Caki2 (cell line): ENCODE results near the gene SIAH1. TPM values are rescaled to one million over a fixed set of nuclear protein-coding genes. Genes with fewer than 3 reads are reported as not detected.
"Not testable (repeated sequence)": the region's sequence is repeated elsewhere in the genome, so short reads cannot be mapped to it uniquely, and the experiment has no call there.

Experiments used
- DNase-seq: peaks from one replicate; pipeline ENCODE4 v3.0.0-alpha.2; 2015; ENCODE audit warnings: low read depth
- in situ Hi-C: cut with HindIII; loops from 2 replicates; pipeline ENCODE4 v1.10.0; 2016; ENCODE audit warnings: low sequenced_read_pairs, low pct_unique_long_range_greater_than_20kb, mixed read lengths
- total RNA-seq: library from RNA; depleted of rRNA; stranded (reverse); fragments of >200 nt; shearing (Covaris generic); gene quantifications from 2 replicates; pipeline ENCODE4 v1.2.3, GENCODE V29; 2014; ENCODE audit warnings: low replicate concordance

SIAH1 gene
- total RNA-seq, 1 experiment from 2014 or later, result 4.6 TPM

- in situ Hi-C loops, DNase-seq: not testable (repeated sequence)
Measured at GRCh38 chr16:48402547-48402946, 17.3 kb upstream of the SIAH1 start.

- in situ Hi-C loops, result no loop called here
- DNase-seq, result no peak
Measured at GRCh38 chr16:48395375-48395774, 10.2 kb upstream of the SIAH1 start.

- in situ Hi-C loops, result no loop called here
- no peak for DNase-seq
Measured at GRCh38 chr16:48394355-48394703, 9.1 kb upstream of the SIAH1 start.

GRCh38 chr16:48393485-48394354, 8.5 kb upstream of the SIAH1 start:
- in situ Hi-C loops, result no loop called here
- DNase-seq, result no peak

- no peak for DNase-seq
- in situ Hi-C loops, result no loop called here
Measured at GRCh38 chr16:48392407-48392806, 7.2 kb upstream of the SIAH1 start.

GRCh38 chr16:48386559-48387312, 1.5 kb upstream of the SIAH1 start:
- in situ Hi-C loops, result no loop called here
- no peak for DNase-seq

- DNase-seq, result no peak
- in situ Hi-C loops, result no loop called here
Measured at GRCh38 chr16:48384520-48385252, 527 bp downstream of the SIAH1 start.

GRCh38 chr16:48383877-48384519, 1.2 kb downstream of the SIAH1 start:
- in situ Hi-C loops, result no loop called here
- peak; percentile 28 for DNase-seq

- no peak for DNase-seq
- in situ Hi-C loops, result no loop called here
Measured at GRCh38 chr16:48383009-48383876, 2.0 kb downstream of the SIAH1 start.

- DNase-seq, result no peak
- in situ Hi-C loops, result no loop called here
Measured at GRCh38 chr16:48382131-48382530, 3.1 kb downstream of the SIAH1 start.

- in situ Hi-C loops, result no loop called here
- no peak for DNase-seq
Measured at GRCh38 chr16:48381201-48381600, 4.0 kb downstream of the SIAH1 start.

GRCh38 chr16:48378836-48379235, 6.4 kb downstream of the SIAH1 start:
- in situ Hi-C loops, result no loop called here
- DNase-seq, result no peak

GRCh38 chr16:48378276-48378675, 6.9 kb downstream of the SIAH1 start:
- DNase-seq, result no peak
- in situ Hi-C loops, result no loop called here

- in situ Hi-C loops, DNase-seq: not testable (repeated sequence)
Measured at GRCh38 chr16:48377301-48377700, 7.9 kb downstream of the SIAH1 start.

GRCh38 chr16:48374255-48374654, 11.0 kb downstream of the SIAH1 start:
- no peak for DNase-seq
- in situ Hi-C loops, result no loop called here

- no peak for DNase-seq
- in situ Hi-C loops, result no loop called here
Measured at GRCh38 chr16:48373258-48374029, 11.8 kb downstream of the SIAH1 start.

GRCh38 chr16:48372744-48373143, 12.5 kb downstream of the SIAH1 start:
- in situ Hi-C loops, result no loop called here
- no peak for DNase-seq
